Stomach (tissue), 4 donors: Measurements from ENCODE around the gene FAM217B.

ENCODE experiments used
- POLR2A ChIP-seq, 4 donors: fragments of 450-650 bp; IDR thresholded peaks; one replicate each; pipeline ENCODE4 v1.6.1; 2016; ENCODE audit warnings: antibody characterized with exemption in 4 of 4, control low read depth in 2 of 4, mild to moderate bottlenecking in 1 of 4, moderate library complexity in 1 of 4
- TF ChIP-seq, protein P1 (sequence below), 7 experiments: fragments of 450-650 bp in 4 of 7; fragments of 200-600 bp in 3 of 7; sonication (generic) in 3 of 7; IDR thresholded peaks; one replicate each; pipeline ENCODE4 v1.5.1; 2016 to 2019; ENCODE audit warnings: antibody characterized with exemption in 7 of 7, control low read depth in 2 of 7, mild to moderate bottlenecking in 1 of 7

DNA sequence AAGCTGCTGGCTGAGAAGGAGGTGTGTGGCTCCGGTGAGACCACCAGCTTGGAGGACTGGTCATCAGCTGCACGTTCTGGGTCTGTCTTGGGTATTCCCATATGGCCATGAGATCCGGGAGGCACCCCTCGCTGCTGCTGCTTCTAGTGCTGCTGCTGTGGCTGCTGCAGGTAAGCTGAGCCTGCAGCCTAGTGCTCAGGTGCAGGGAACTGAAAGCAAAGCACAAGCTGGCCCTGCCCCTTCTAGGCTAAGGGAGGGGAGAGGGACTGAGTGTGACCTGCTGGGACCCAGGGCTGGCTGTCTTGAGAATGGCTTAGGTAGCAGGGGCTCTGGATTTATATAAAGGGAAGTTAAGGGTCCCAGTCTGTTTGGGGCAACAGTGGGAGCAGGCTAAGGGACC, 18.4 kb downstream of the FAM217B start:
- TF ChIP-seq POLR2A (IDR thresholded peaks at IDR 0.05), result no peak
- TF ChIP-seq, protein P1, sequence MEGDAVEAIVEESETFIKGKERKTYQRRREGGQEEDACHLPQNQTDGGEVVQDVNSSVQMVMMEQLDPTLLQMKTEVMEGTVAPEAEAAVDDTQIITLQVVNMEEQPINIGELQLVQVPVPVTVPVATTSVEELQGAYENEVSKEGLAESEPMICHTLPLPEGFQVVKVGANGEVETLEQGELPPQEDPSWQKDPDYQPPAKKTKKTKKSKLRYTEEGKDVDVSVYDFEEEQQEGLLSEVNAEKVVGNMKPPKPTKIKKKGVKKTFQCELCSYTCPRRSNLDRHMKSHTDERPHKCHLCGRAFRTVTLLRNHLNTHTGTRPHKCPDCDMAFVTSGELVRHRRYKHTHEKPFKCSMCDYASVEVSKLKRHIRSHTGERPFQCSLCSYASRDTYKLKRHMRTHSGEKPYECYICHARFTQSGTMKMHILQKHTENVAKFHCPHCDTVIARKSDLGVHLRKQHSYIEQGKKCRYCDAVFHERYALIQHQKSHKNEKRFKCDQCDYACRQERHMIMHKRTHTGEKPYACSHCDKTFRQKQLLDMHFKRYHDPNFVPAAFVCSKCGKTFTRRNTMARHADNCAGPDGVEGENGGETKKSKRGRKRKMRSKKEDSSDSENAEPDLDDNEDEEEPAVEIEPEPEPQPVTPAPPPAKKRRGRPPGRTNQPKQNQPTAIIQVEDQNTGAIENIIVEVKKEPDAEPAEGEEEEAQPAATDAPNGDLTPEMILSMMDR (IDR thresholded peaks at IDR 0.05), result no peak
